HCT116 (cell line): ENCODE data around the gene RNF113B. TPM values are rescaled to one million over a fixed set of nuclear protein-coding genes. Genes with fewer than 3 reads are reported as not detected.

Source experiments
- ATAC-seq: fragments of 200-7000 bp; cut with Tn5 transposase; 2 replicates; pipeline ENCODE4 v1.9.1; 2020; ENCODE audit warnings: mild to moderate bottlenecking, moderate library complexity
- BruUV-seq: library from RNA; stranded (reverse); fragments of 400-500 nt; replicated peaks from 2 replicates; lab custom pipeline; 2021; lab: Mats Ljungman, UMichigan
- CTCF ChIA-PET: fragments of 300-600 bp; sonication (Branson Sonifier 250); formaldehyde crosslinking; loops from one replicate; lab custom pipeline; 2021; ENCODE audit warnings: antibody characterized with exemption; lab: Charles Lee
- POLR2A ChIA-PET: fragments of 300-600, 350-600 bp; sonication (Branson Sonifier 250); formaldehyde crosslinking; loops from one replicate; lab custom pipeline; 2021; ENCODE audit warnings: antibody characterized with exemption; lab: Charles Lee
- RAD21 ChIA-PET, 2 experiments: fragments of 300-600 bp; sonication (Branson Sonifier 250); formaldehyde crosslinking; loops; one replicate each; lab custom pipeline; 2023; ENCODE audit warnings: low total read pairs in 2 of 2; ENCODE audit not compliant: uncharacterized antibody in 2 of 2, unreplicated experiment in 2 of 2, low non-redundant PET in 1 of 2; lab: Charles Lee
- DNase-seq: peaks from one replicate; pipeline ENCODE4 v3.0.0-alpha.2; 2010; ENCODE audit warnings: low read depth, low spot score
- H2AFZ ChIP-seq: fragments of 200-600 bp; shearing (Covaris generic), sonication (generic); 2 replicates; pipeline ENCODE4 v1.6.1; 2017; ENCODE audit warnings: low read depth, mixed run types, mixed read lengths, antibody characterized with exemption, low read length; ENCODE audit not compliant: poor library complexity, severe bottlenecking
- H3K27ac ChIP-seq: 2 replicates; pipeline ENCODE4 v1.5.1; 2012; ENCODE audit warnings: low read depth, low read length
- H3K27me3 ChIP-seq: fragments of 200-600 bp; sonication (generic); 2 replicates; pipeline ENCODE4 v1.6.1; 2016; ENCODE audit warnings: mixed run types, low read length, mixed read lengths; ENCODE audit not compliant: insufficient read depth
- H3K36me3 ChIP-seq, 2 experiments: fragments of 200-500 bp in 1 of 2; fragments of 200-600 bp in 1 of 2; sonication (Bioruptor generic) in 1 of 2; sonication (generic) in 1 of 2; 2 replicates each; pipeline versions ENCODE4 v1.5.1 to v1.6.1; 2014 to 2016; ENCODE audit warnings: low read length in 2 of 2, inconsistent platforms in 1 of 2, mixed read lengths in 1 of 2, mixed run types in 1 of 2; ENCODE audit not compliant: insufficient read depth in 2 of 2, control insufficient read depth in 1 of 2
- H3K4me1 ChIP-seq, 2 experiments: fragments of 200-600 bp in 1 of 2; sonication (generic) in 1 of 2; 2 replicates each; pipeline versions ENCODE4 v1.5.1 to v1.6.1; 2012 to 2017; ENCODE audit warnings: low read length in 2 of 2, inconsistent platforms in 1 of 2, mild to moderate bottlenecking in 1 of 2, mixed read lengths in 1 of 2, mixed run types in 1 of 2, moderate library complexity in 1 of 2; ENCODE audit not compliant: insufficient read depth in 2 of 2, control insufficient read depth in 1 of 2
- H3K4me2 ChIP-seq: fragments of 200-600 bp; sonication (generic); 2 replicates; pipeline ENCODE4 v1.6.1; 2017; ENCODE audit warnings: mixed run types, low read length, mixed read lengths
- H3K4me3 ChIP-seq, 2 experiments: fragments of 200-600 bp in 1 of 2; sonication (generic) in 1 of 2; replicated peaks in 1 of 2; 2 replicates each; pipeline ENCODE4 v1.5.1; 2011 to 2016; ENCODE audit warnings: low read length in 2 of 2, control low read depth in 1 of 2, low read depth in 1 of 2, mild to moderate bottlenecking in 1 of 2, mixed read lengths in 1 of 2, mixed run types in 1 of 2
- H3K79me2 ChIP-seq: fragments of 200-600 bp; sonication (generic); 2 replicates; pipeline ENCODE4 v1.6.1; 2017; ENCODE audit warnings: mild to moderate bottlenecking, mixed run types, low read length, moderate library complexity, mixed read lengths; ENCODE audit not compliant: insufficient read depth
- H3K9ac ChIP-seq: fragments of 200-600 bp; sonication (generic); 2 replicates; pipeline ENCODE4 v1.6.1; 2016; ENCODE audit warnings: low read length, mixed read lengths
- H3K9me2 ChIP-seq: fragments of 200-600 bp; sonication (generic), shearing (Covaris generic); 2 replicates; pipeline ENCODE4 v1.6.1; 2017; ENCODE audit warnings: mixed run types, mild to moderate bottlenecking, moderate library complexity; ENCODE audit not compliant: insufficient read depth
- H3K9me3 ChIP-seq, 2 experiments: fragments of 200-500 bp in 1 of 2; fragments of 200-600 bp in 1 of 2; sonication (Bioruptor generic) in 1 of 2; sonication (generic) in 1 of 2; 2 replicates each; pipeline ENCODE4 v1.6.1; 2014 to 2017; ENCODE audit warnings: low read length in 2 of 2, mixed read lengths in 2 of 2, inconsistent platforms in 1 of 2, low read depth in 1 of 2, mild to moderate bottlenecking in 1 of 2, mixed run types in 1 of 2, moderate library complexity in 1 of 2; ENCODE audit not compliant: control insufficient read depth in 1 of 2, insufficient read depth in 1 of 2
- H4K20me1 ChIP-seq: fragments of 200-600 bp; sonication (generic), shearing (Covaris generic); 2 replicates; pipeline ENCODE4 v1.6.1; 2017; ENCODE audit warnings: mixed run types, mild to moderate bottlenecking, moderate library complexity; ENCODE audit not compliant: insufficient read depth
- CBX3 ChIP-seq: IDR thresholded peaks from 2 replicates; pipeline ENCODE4 v1.6.1; 2012; ENCODE audit warnings: low read depth
- CEBPB ChIP-seq: IDR thresholded peaks from 2 replicates; pipeline ENCODE4 v1.6.1; 2012; ENCODE audit warnings: low read depth
- EGR1 ChIP-seq: IDR thresholded peaks from 2 replicates; pipeline ENCODE4 v1.6.1; 2012; ENCODE audit warnings: low read depth
- ELF1 ChIP-seq: IDR thresholded peaks from 2 replicates; pipeline ENCODE4 v1.6.1; 2012; ENCODE audit warnings: low read depth, borderline replicate concordance
- EZH2 ChIP-seq: fragments of 200-600 bp; sonication (generic); IDR thresholded peaks from 2 replicates; pipeline ENCODE4 v1.6.1; 2017; ENCODE audit warnings: antibody characterized with exemption, mixed run types
- FOSL1 ChIP-seq: IDR thresholded peaks from 2 replicates; pipeline ENCODE4 v1.6.1; 2012; ENCODE audit warnings: low read depth
- JUND ChIP-seq: IDR thresholded peaks from 2 replicates; pipeline ENCODE4 v1.6.1; 2012
- POLR2A ChIP-seq: IDR thresholded peaks from 2 replicates; pipeline ENCODE4 v1.7.0; 2011; ENCODE audit warnings: borderline replicate concordance; ENCODE audit not compliant: insufficient read depth, insufficient read length; ENCODE audit errors: extremely low read depth
- SP1 ChIP-seq: IDR thresholded peaks from 2 replicates; pipeline ENCODE4 v1.6.1; 2012; ENCODE audit warnings: low read depth
- SRF ChIP-seq: IDR thresholded peaks from 2 replicates; pipeline ENCODE4 v1.6.1; 2012; ENCODE audit warnings: low read depth
- TCF7L2 ChIP-seq: IDR thresholded peaks from 2 replicates; pipeline ENCODE4 v1.7.0; 2011; ENCODE audit warnings: borderline replicate concordance, inconsistent platforms; ENCODE audit not compliant: insufficient read depth, insufficient read length; ENCODE audit errors: extremely low read depth
- ZBTB33 ChIP-seq: IDR thresholded peaks from 2 replicates; pipeline ENCODE4 v1.6.1; 2011; ENCODE audit warnings: mild to moderate bottlenecking, low read length, moderate library complexity; ENCODE audit not compliant: insufficient replicate concordance; ENCODE audit errors: extremely low read depth
- ZNF274 ChIP-seq: fragments of 200-500 bp; sonication (Bioruptor generic); IDR thresholded peaks from 2 replicates; pipeline ENCODE4 v1.6.1; 2014; ENCODE audit warnings: mild to moderate bottlenecking, low read depth, low read length, inconsistent platforms
- intact Hi-C: fragments of 100-400 bp; cut with micrococcal nuclease; formaldehyde crosslinking; loops from 2 replicates; pipeline ENCODE4 v1.10.0; 2022
- total RNA-seq: library from RNA; stranded (reverse); gene quantifications from one replicate; pipeline ENCODE4 v1.2.1, GENCODE V29; 2021; ENCODE audit not compliant: unreplicated experiment
- TF ChIP-seq, protein P1 (sequence below): IDR thresholded peaks from 2 replicates; pipeline ENCODE4 v1.6.1; 2012
- TF ChIP-seq, protein P2 (sequence below): IDR thresholded peaks from 2 replicates; pipeline ENCODE4 v1.6.1; 2012

Gene RNF113B
- total RNA-seq, 1 experiment from 2014 or later = not detected

DNA sequence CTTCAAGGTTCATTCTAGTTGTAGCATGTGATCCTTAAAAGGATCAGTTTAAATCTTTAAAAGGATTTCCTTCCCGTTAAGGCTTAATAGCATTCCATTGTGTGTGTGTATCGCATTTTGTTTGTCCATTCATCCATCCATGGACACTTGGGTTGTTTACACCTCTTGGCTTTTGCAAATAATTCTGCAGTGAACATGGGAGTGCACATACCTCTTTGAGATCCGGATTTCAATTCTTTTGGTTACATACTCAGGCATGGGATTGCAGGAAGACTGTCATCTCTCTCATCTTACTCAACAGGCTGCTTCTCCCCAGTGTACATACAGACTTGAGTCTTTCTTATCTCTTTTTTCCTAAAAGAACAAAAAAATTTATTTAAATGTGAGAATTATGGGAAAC, 1.2 kb downstream of the RNF113B start:
- no peak overlapping the region for H3K4me3 ChIP-seq
- peaks cover 3% of the 10 kb centered on the region; the same call in 1 of the 2 replicates for H3K79me2 ChIP-seq
- TF ChIP-seq ZBTB33 (no peak), EZH2 (no peak), EGR1 (no peak), CBX3 (no peak), CEBPB (no peak), SP1 (no peak), POLR2A (no peak)
- TF ChIP-seq, protein P1, sequence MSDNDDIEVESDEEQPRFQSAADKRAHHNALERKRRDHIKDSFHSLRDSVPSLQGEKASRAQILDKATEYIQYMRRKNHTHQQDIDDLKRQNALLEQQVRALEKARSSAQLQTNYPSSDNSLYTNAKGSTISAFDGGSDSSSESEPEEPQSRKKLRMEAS = no peak
- TF ChIP-seq, all 23 proteins: peak for 0
- Histone ChIP-seq H3K9me2 (no peaks in the 10 kb centered on the region), H4K20me1 (no peaks in the 10 kb centered on the region), H3K4me1 (peaks cover 32 to 33% of the 10 kb centered on the region in 2 experiments), H2AFZ (no peak overlapping the region), H3K27ac (no peak overlapping the region), H3K27me3 (no peaks in the 10 kb centered on the region), H3K9ac (no peak overlapping the region), H3K9me3 (no peaks in the 10 kb centered on the region), H3K4me2 (no peak overlapping the region), H3K36me3 (no peaks in the 10 kb centered on the region)
- ATAC-seq = no peak
- CTCF ChIA-PET = no interaction called here
- no peak for DNase-seq
- RAD21 ChIA-PET = no interaction called here
- intact Hi-C loops = no loop called here
- BruUV-seq = no TSS peak
- POLR2A ChIA-PET = no interaction called here

- no TSS peak for BruUV-seq
- no peak overlapping the region for H3K4me2 ChIP-seq
- ATAC-seq (no peak), DNase-seq (no peak)
- no peaks in the 10 kb centered on the region for H3K9me2 ChIP-seq
- no peaks in the 10 kb centered on the region for H3K27me3 ChIP-seq
- no peaks in the 10 kb centered on the region for H3K9me3 ChIP-seq
- ChIA-PET POLR2A (no interaction called here), RAD21 (no interaction called here), CTCF (interaction anchor here (1.0 kb wide), 1 partner anchor 9 kb away, joined by 3 read pairs; no protein-coding TSS in a partner anchor)
- peaks cover 32 to 33% of the 10 kb centered on the region in 2 experiments for H3K4me1 ChIP-seq
- no peaks in the 10 kb centered on the region for H3K36me3 ChIP-seq
- intact Hi-C loops = no loop called here
- no peaks in the 10 kb centered on the region for H4K20me1 ChIP-seq
- H3K79me2 ChIP-seq = peaks cover 3% of the 10 kb centered on the region; the same call in 1 of the 2 replicates
- H2AFZ ChIP-seq = no peak overlapping the region
- no peak overlapping the region for H3K9ac ChIP-seq
- no peak overlapping the region for H3K27ac ChIP-seq
- no peak overlapping the region for H3K4me3 ChIP-seq
- TF ChIP-seq SRF (no peak), POLR2A (no peak), EGR1 (no peak), EZH2 (no peak), JUND (no peak), ELF1 (no peak), FOSL1 (no peak), ZNF274 (no peak), ZBTB33 (no peak), TCF7L2 (no peak)
- TF ChIP-seq, protein P2, sequence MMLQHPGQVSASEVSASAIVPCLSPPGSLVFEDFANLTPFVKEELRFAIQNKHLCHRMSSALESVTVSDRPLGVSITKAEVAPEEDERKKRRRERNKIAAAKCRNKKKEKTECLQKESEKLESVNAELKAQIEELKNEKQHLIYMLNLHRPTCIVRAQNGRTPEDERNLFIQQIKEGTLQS = no peak
Measured at GRCh38 chr13:98175043-98175442, 2.0 kb downstream of the RNF113B start.
